HepG2 (cell line): ENCODE measurements around the gene PHTF1. TPM values are rescaled to one million over a fixed set of nuclear protein-coding genes. Genes with fewer than 3 reads are reported as not detected.
A peak's percentile ranks its signal among the peaks of the same experiment; 100 is the strongest.

Source experiments
- ATAC-seq: fragments of 200-7000 bp; cut with Tn5 transposase; 3 replicates; pipeline ENCODE4 v1.9.1; 2020; ENCODE audit warnings: mild to moderate bottlenecking, moderate library complexity
- BruUV-seq: library from RNA; stranded (reverse); fragments of 400-500 nt; replicated peaks from 2 replicates; lab custom pipeline; 2021; lab: Mats Ljungman, UMichigan
- CTCF ChIA-PET: fragments of 300-600 bp; formaldehyde crosslinking; extraction: SDS; loops from one replicate; lab custom pipeline; 2021; ENCODE audit warnings: low total read pairs, inconsistent platforms, low intra/inter-chr PET ratio; lab: Yijun Ruan, JAX
- POLR2A ChIA-PET: fragments of 350-600 bp; sonication (Branson Sonifier 250); formaldehyde crosslinking; loops from one replicate; lab custom pipeline; 2020; ENCODE audit warnings: antibody characterized with exemption, inconsistent platforms; lab: Yijun Ruan, JAX
- DNase-seq: peaks from one replicate; pipeline ENCODE4 v3.0.0-alpha.2; 2015; ENCODE audit warnings: low spot score
- FAIRE-seq: peaks from 3 replicates; lab custom pipeline; 2011; peaks lifted over from hg19 to GRCh38; lab: Jason Lieb, UNC
- H2AFZ ChIP-seq: one replicate; pipeline ENCODE4 v1.6.1; 2011; ENCODE audit warnings: low read length, inconsistent platforms
- H3K27ac ChIP-seq: fragments of 300-600 bp; 3 replicates; pipeline ENCODE4 v1.8.0; 2011; ENCODE audit warnings: mixed run types, mild to moderate bottlenecking, mixed read lengths, low read length, inconsistent platforms; ENCODE audit not compliant: insufficient read depth; ENCODE audit errors: extremely low read length
- H3K27me3 ChIP-seq, 2 experiments: fragments of 200-600 bp in 1 of 2; 2 replicates in 1 of 2; 3 replicates in 1 of 2; pipeline versions ENCODE4 v1.6.0 to v1.8.0; 2011; ENCODE audit warnings: low read length in 2 of 2, mild to moderate bottlenecking in 2 of 2, moderate library complexity in 2 of 2, inconsistent platforms in 1 of 2; ENCODE audit not compliant: insufficient read depth in 2 of 2, control insufficient read depth in 1 of 2
- H3K36me3 ChIP-seq, 2 experiments: fragments of 200-600 bp in 1 of 2; replicated peaks in 1 of 2; 2 replicates in 1 of 2; 3 replicates in 1 of 2; pipeline versions ENCODE4 v1.5.1 to v1.8.0; 2011; ENCODE audit warnings: low read length in 2 of 2, inconsistent platforms in 1 of 2; ENCODE audit not compliant: insufficient read depth in 2 of 2, control insufficient read depth in 1 of 2
- H3K4me1 ChIP-seq: 2 replicates; pipeline ENCODE4 v1.5.1; 2012; ENCODE audit warnings: low read length, inconsistent platforms; ENCODE audit not compliant: insufficient read depth
- H3K4me2 ChIP-seq: 2 replicates; pipeline ENCODE4 v1.6.0; 2011; ENCODE audit warnings: low read depth, low read length, inconsistent platforms
- H3K4me3 ChIP-seq, 3 experiments: fragments of 200-600 bp in 1 of 3; sonication (generic), shearing (Covaris generic) in 1 of 3; replicated peaks in 1 of 3; 2 replicates each; pipeline ENCODE4 v1.5.1; 2011 to 2016; ENCODE audit warnings: low read length in 3 of 3, inconsistent platforms in 2 of 3, low read depth in 2 of 3, mild to moderate bottlenecking in 2 of 3, control low read depth in 1 of 3, mixed read lengths in 1 of 3; ENCODE audit not compliant: insufficient read depth in 1 of 3
- H3K79me2 ChIP-seq: one replicate; pipeline ENCODE4 v1.6.1; 2011; ENCODE audit warnings: low read length, inconsistent platforms; ENCODE audit not compliant: insufficient read depth
- H3K9ac ChIP-seq: 2 replicates; pipeline ENCODE4 v1.6.0; 2011; ENCODE audit warnings: mild to moderate bottlenecking, low read depth, low read length, inconsistent platforms; ENCODE audit not compliant: insufficient read depth
- H3K9me3 ChIP-seq: 2 replicates; pipeline ENCODE4 v1.5.1; 2012; ENCODE audit warnings: mild to moderate bottlenecking, low read length
- H4K20me1 ChIP-seq: 2 replicates; pipeline ENCODE4 v1.6.0; 2011; ENCODE audit warnings: inconsistent platforms, mild to moderate bottlenecking, low read length, moderate library complexity; ENCODE audit not compliant: insufficient read depth
- PITX1 ChIP-seq: sonication (generic); formaldehyde crosslinking; IDR thresholded peaks from 2 replicates; pipeline ENCODE4 v1.5.1; 2020; ENCODE audit warnings: mild to moderate bottlenecking, missing genetic modification reagents
- THAP8 ChIP-seq: sonication (generic); formaldehyde crosslinking; IDR thresholded peaks from 2 replicates; pipeline ENCODE4 v1.5.1; 2020; ENCODE audit warnings: missing genetic modification reagents, mild to moderate bottlenecking, borderline replicate concordance
- ZMYM3 ChIP-seq: sonication (generic); formaldehyde crosslinking; IDR thresholded peaks from 2 replicates; pipeline ENCODE4 v1.5.1; 2020; ENCODE audit warnings: mild to moderate bottlenecking, missing genetic modification reagents
- ZNF333 ChIP-seq: sonication (generic); formaldehyde crosslinking; IDR thresholded peaks from 2 replicates; pipeline ENCODE4 v1.4.0; 2020; ENCODE audit warnings: mild to moderate bottlenecking, missing genetic modification reagents, borderline replicate concordance
- ZNF629 ChIP-seq: sonication (generic); formaldehyde crosslinking; conservative IDR thresholded peaks from 2 replicates; pipeline ENCODE4 v1.5.0; 2020; ENCODE audit warnings: missing genetic modification reagents
- WGBS: methylation state at CpG from one replicate; pipeline ENCODE4 v1.1.6; 2017; ENCODE audit warnings: low lambda C conversion rate; 5-methylcytosine and 5-hydroxymethylcytosine counted together
- in situ Hi-C: cut with HindIII; loops from 2 replicates; pipeline ENCODE4 v1.10.0; 2017; ENCODE audit warnings: low pct_unique_long_range_greater_than_20kb; ENCODE audit not compliant: extremely low pct_ligation_motif_present
- intact Hi-C: fragments of 100-400 bp; cut with micrococcal nuclease; formaldehyde crosslinking; loops from one replicate; pipeline ENCODE4 v1.10.0; 2022; ENCODE audit not compliant: unreplicated experiment
- polyA plus RNA-seq, 8 experiments: library from polyadenylated mRNA; depleted of rRNA in 3 of 8; stranded (reverse) in 7 of 8; unstranded in 1 of 8; fragments of >200 nt; fragmentation: Illumina TruSeq in 4 of 8; extraction: Trizol in 4 of 8; gene quantifications; 2 replicates each; pipeline versions ENCODE4 v1.2.1 to v1.2.3, GENCODE V29; 2011 to 2016; ENCODE audit warnings: low read depth in 4 of 8, missing spikeins in 1 of 8, mixed read lengths in 1 of 8; ENCODE audit not compliant: insufficient read depth in 1 of 8
- total RNA-seq, 5 experiments: library from RNA; depleted of rRNA; stranded (reverse); fragments of >200 nt; fragmentation: Illumina TruSeq; extraction: Trizol; gene quantifications; 2 replicates each; pipeline ENCODE4 v1.2.3, GENCODE V29; 2016; ENCODE audit warnings: low read depth in 1 of 5

PHTF1 gene
- total and polyA plus RNA-seq, 2 of the 13 experiments (the other 11 are each of a cell fraction or from before 2014, with no cell fraction given): 5.0 to 19.7 TPM

- peaks cover 11% of the 10 kb centered on the region for H3K79me2 ChIP-seq
- ChIA-PET CTCF (no interaction called here), POLR2A (interaction anchor here (0.6 to 3.4 kb wide), 9 partner anchors 9 to 832 kb away, joined by 3 to 34 read pairs (median 5); partner anchors contain the start of genes AP4B1, HIPK1 and RSBN1)
- H3K9ac ChIP-seq: peak overlapping the region; percentile 98
- H3K27ac ChIP-seq: peak overlapping the region; percentile 98
- H3K4me1 ChIP-seq: peaks cover 32% of the 10 kb centered on the region
- intact Hi-C loops: no loop called here
- H3K36me3 ChIP-seq: peaks cover 0 to 2% of the 10 kb centered on the region in 2 experiments; a peak in 2 of 5 replicates
- no peaks in the 10 kb centered on the region for H3K9me3 ChIP-seq
- WGBS: 83% methylated on average over 23 of the region's 23 CpGs
- peak overlapping the region; percentile 99 for H3K4me2 ChIP-seq
- ATAC-seq (no peak), DNase-seq (no peak)
- H3K27me3 ChIP-seq: no peaks in the 10 kb centered on the region; a peak in 1 of 5 replicates
- peak overlapping the region; percentile 99 for H2AFZ ChIP-seq
- H3K4me3 ChIP-seq: peak overlapping the region; percentile 85 to 91 (median 91); a peak in 5 of 6 replicates
- TF ChIP-seq ZNF629 (peak; percentile 89), ZMYM3 (CRISPR knock-in tag) (no peak), THAP8 (no peak), ZNF333 (CRISPR knock-in tag) (no peak), PITX1 (CRISPR knock-in tag) (peak; percentile 2; the same call in 1 of the 2 replicates)
- TF ChIP-seq, all 625 proteins: peak for 2
- BruUV-seq: no TSS peak
- in situ Hi-C loops: loop anchor here (5.0 kb wide), 1 partner anchor 37 kb away; no protein-coding TSS in a partner anchor
- no peaks in the 10 kb centered on the region for H4K20me1 ChIP-seq
- FAIRE-seq: no peak
These were observed 1.1 kb upstream of the PHTF1 start for GRCh38 chr1:113760102-113761080.
